Hepatocyte (in vitro differentiated cells): Measurements from ENCODE around the gene AAK1.

Experiments used
- CTCF ChIP-seq: fragments of 200-600 bp; sonication (generic); IDR thresholded peaks from 2 replicates; pipeline ENCODE4 v1.5.1; 2016; ENCODE audit warnings: antibody characterized with exemption, mild to moderate bottlenecking; ENCODE audit not compliant: poor library complexity
- EZH2phosphoT487 ChIP-seq: fragments of 200-600 bp; sonication (generic); IDR thresholded peaks from one replicate; pipeline ENCODE4 v1.6.1; 2018; ENCODE audit warnings: antibody characterized with exemption, mild to moderate bottlenecking, low read depth, moderate library complexity; ENCODE audit not compliant: unreplicated experiment, severe bottlenecking

- TF ChIP-seq CTCF (no peak), EZH2phosphoT487 (no peak)
Measured at GRCh38 chr2:69454976-69455375, 188.6 kb downstream of the AAK1 start.
